Heart left ventricle (tissue), 13 donors: Measurements from ENCODE around the gene GOLGA8B.
"Not testable (repeated sequence)": the region's sequence is repeated elsewhere in the genome, so short reads cannot be mapped to it uniquely, and the experiment has no call there.

ENCODE experiments used
- CTCF ChIP-seq, 12 donors: fragments of 200-600 bp; sonication (generic) in 4 of 12; IDR thresholded peaks; one replicate each; pipeline versions ENCODE4 v1.5.0 to v1.8.0; 2018 to 2022; ENCODE audit warnings: antibody characterized with exemption in 12 of 12, mild to moderate bottlenecking in 5 of 12
- POLR2A ChIP-seq, 2 donors: fragments of 450-650 bp; IDR thresholded peaks; one replicate each; pipeline ENCODE4 v1.6.1; 2017; ENCODE audit warnings: antibody characterized with exemption in 2 of 2, mild to moderate bottlenecking in 2 of 2, moderate library complexity in 2 of 2
- donor health status: ischemic (EF 13 %, LVEDD 7.1; RV severe dilation, severe dysfunction).
- donor health status: DM: no; HTN: yes; CAD: no.
- donor health status: DM: no; HTN: no; CAD: no.
- donor health status: ischemic (EF 25% LVEDD 6.9; RV normal size, moderate dysfunction).
- donor health status: ischemic (EF 25% LVEDD 5.7; RV mildly dilated, moderate dysfunction).
- donor health status: ischemic (EF 35%, LVEDD 5.7; RV mildly dilated, moderate dysfunction).
- donor health status: nonischemic (EF 11% LVEDD 7.7; RV severe dilation, severe dysfunction).
- donor health status: DM: yes; HTN: yes; CAD: no.
- donor health status: PGD.
- donor health status: ischemic (EF 29% LVEDD 5.4; RV normal size, mild dysfunction).
- donor health status: nonischemic (EF 23%, LVEDD 6.1; RV moderate dilation, normal function).

- TF ChIP-seq POLR2A, CTCF (IDR thresholded peaks at IDR 0.05): not testable (repeated sequence)
Observed at GRCh38 chr15:34560814-34561213, 22.6 kb downstream of the GOLGA8B start.
